ENCODE data around the gene EPHA1.

EPHA1 gene

GRCh38 chr7:143375298-143376034 is 33.2 kb downstream of the EPHA1 start:
- DNase-seq (ENCODE audit: insufficient read length, low spot score) (no peak), FAIRE-seq (no peak)

- FAIRE-seq (no peak), DNase-seq (ENCODE audit: insufficient read length, low spot score) (no peak)
These were observed 34.1 kb downstream of the EPHA1 start for GRCh38 chr7:143374561-143374960.

- no peak for FAIRE-seq
These were observed 35.3 kb downstream of the EPHA1 start for GRCh38 chr7:143373255-143373794.

GRCh38 chr7:143372070-143372469 is 36.6 kb downstream of the EPHA1 start:
- FAIRE-seq (no peak), DNase-seq (ENCODE audit: insufficient read length, low spot score) (no peak)

More at GRCh38 chr7:143373255-143373794, 35.3 kb downstream of the EPHA1 start:
- no peak for DNase-seq (ENCODE audit: insufficient read length, low spot score)

GRCh38 chr7:143369678-143370651 is 38.7 kb downstream of the EPHA1 start:
- no peak for FAIRE-seq
- DNase-seq (ENCODE audit: insufficient read length, low spot score) = no peak

- no peak for DNase-seq (ENCODE audit: insufficient read length, low spot score)
These were observed 40.3 kb downstream of the EPHA1 start for GRCh38 chr7:143368387-143368786.

GRCh38 chr7:143367972-143368371 is 40.7 kb downstream of the EPHA1 start:
- DNase-seq (ENCODE audit: insufficient read length, low spot score) = no peak
- FAIRE-seq = no peak

More at GRCh38 chr7:143368387-143368786, 40.3 kb downstream of the EPHA1 start:
- FAIRE-seq = no peak

- DNase-seq (ENCODE audit: insufficient read length, low spot score) = no peak
- no peak for FAIRE-seq
These were observed 45.4 kb downstream of the EPHA1 start for GRCh38 chr7:143363016-143363937.

- FAIRE-seq (no peak), DNase-seq (ENCODE audit: insufficient read length, low spot score) (no peak)
These were observed 46.3 kb downstream of the EPHA1 start, which contains the start of gene FAM131B for GRCh38 chr7:143362131-143363015. FAM131B (minus strand) TSS chr7:143362713; CDS start chr7:143362603, 110 bp downstream.

GRCh38 chr7:143361552-143362130 is 47.0 kb downstream of the EPHA1 start:
- DNase-seq (ENCODE audit: insufficient read length, low spot score) = no peak
- no peak for FAIRE-seq

- no peak for DNase-seq (ENCODE audit: insufficient read length, low spot score)
- no peak for FAIRE-seq
These were observed 47.7 kb downstream of the EPHA1 start for GRCh38 chr7:143360788-143361551.

GRCh38 chr7:143359771-143360353 is 48.8 kb downstream of the EPHA1 start:
- no peak for FAIRE-seq
- DNase-seq (ENCODE audit: insufficient read length, low spot score) = no peak

- FAIRE-seq (no peak), DNase-seq (ENCODE audit: insufficient read length, low spot score) (no peak)
These were observed 50.0 kb downstream of the EPHA1 start for GRCh38 chr7:143358626-143359025.

GRCh38 chr7:143356414-143357050 is 52.1 kb downstream of the EPHA1 start:
- FAIRE-seq = no peak
- no peak for DNase-seq (ENCODE audit: insufficient read length, low spot score)

- no peak for DNase-seq (ENCODE audit: insufficient read length, low spot score)
- no peak for FAIRE-seq
These were observed 52.9 kb downstream of the EPHA1 start for GRCh38 chr7:143355450-143356385.

- FAIRE-seq (no peak), DNase-seq (ENCODE audit: insufficient read length, low spot score) (no peak)
These were observed 53.7 kb downstream of the EPHA1 start for GRCh38 chr7:143354965-143355364.

Measured in HTR-8/SVneo (cell line).